ENCODE data around the gene NACAD. TPM values are rescaled to one million over a fixed set of nuclear protein-coding genes. Genes with fewer than 3 reads are reported as not detected.

The NACAD gene
- total RNA-seq, 1 experiment from 2014 or later = 5.5 TPM

DNA sequence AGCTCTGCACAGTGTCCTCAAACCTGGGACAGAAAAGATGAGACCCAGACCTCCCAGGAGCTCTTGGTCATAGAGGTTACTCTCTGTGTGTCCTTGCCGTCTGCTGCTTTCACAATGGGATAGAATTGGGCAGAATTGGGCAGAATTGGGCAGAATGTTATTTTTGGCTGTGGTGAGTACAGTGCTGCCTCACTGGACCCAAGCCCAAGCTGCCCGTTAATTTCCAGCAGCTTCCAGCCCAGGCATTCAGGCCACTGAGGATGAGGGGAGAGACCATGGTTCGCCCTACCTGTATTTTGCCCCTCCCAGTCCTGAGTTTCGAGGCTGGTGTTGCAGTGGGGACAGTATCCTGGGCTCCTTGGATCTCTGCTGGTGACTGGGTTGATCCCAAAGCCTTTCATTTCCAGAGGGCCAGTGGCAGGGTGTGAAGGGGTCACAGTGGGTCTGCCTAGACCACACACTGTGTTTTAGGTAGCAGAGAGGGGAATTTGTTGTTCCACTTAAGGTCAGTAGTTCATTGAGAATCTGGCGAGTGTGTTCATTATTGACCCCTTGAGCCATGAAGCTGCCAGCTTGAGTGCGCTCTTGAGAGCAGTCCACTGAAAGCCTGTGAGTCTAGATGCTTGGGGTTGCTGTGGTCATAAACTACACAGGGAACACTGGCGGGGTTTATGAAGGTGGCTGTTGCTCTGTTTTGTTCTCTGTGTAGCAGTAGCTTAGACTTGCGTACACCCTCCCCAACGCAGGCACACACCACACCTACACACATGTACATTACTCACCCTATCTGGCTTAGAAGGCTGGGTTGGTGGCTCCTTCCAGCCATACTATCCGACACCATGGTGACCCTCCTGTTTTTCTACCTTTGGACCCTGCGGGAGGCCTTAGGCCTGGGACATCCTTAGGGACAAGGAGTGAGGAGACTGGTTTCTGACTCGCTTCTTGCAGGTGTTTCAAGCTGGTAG lies 23.5 kb downstream of the NACAD start (continued):
- TF ChIP-seq, protein P1, sequence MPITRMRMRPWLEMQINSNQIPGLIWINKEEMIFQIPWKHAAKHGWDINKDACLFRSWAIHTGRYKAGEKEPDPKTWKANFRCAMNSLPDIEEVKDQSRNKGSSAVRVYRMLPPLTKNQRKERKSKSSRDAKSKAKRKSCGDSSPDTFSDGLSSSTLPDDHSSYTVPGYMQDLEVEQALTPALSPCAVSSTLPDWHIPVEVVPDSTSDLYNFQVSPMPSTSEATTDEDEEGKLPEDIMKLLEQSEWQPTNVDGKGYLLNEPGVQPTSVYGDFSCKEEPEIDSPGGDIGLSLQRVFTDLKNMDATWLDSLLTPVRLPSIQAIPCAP (CRISPR knock-in tag; IDR thresholded peaks at IDR 0.05) = no peak
- TF ChIP-seq ETV6 (CRISPR knock-in tag; IDR thresholded peaks at IDR 0.05) = no peak
- no peak for TF ChIP-seq RORB (CRISPR knock-in tag; IDR thresholded peaks at IDR 0.05)
- no peak for TF ChIP-seq ZNF423 (CRISPR knock-in tag; IDR thresholded peaks at IDR 0.05)
- no peak for TF ChIP-seq ATF1 (CRISPR knock-in tag; IDR thresholded peaks at IDR 0.05)
- no peak for TF ChIP-seq SP1 (CRISPR knock-in tag; conservative IDR thresholded peaks at IDR 0.05)
- TF ChIP-seq, protein P2, sequence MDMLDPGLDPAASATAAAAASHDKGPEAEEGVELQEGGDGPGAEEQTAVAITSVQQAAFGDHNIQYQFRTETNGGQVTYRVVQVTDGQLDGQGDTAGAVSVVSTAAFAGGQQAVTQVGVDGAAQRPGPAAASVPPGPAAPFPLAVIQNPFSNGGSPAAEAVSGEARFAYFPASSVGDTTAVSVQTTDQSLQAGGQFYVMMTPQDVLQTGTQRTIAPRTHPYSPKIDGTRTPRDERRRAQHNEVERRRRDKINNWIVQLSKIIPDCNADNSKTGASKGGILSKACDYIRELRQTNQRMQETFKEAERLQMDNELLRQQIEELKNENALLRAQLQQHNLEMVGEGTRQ (CRISPR knock-in tag; IDR thresholded peaks at IDR 0.05) = no peak
- TF ChIP-seq SMAD4 (CRISPR knock-in tag; IDR thresholded peaks at IDR 0.05) = no peak
- TF ChIP-seq NR1H2 (CRISPR knock-in tag; IDR thresholded peaks at IDR 0.05) = no peak
- TF ChIP-seq ATF3 (CRISPR knock-in tag; conservative IDR thresholded peaks at IDR 0.05) = no peak

DNA sequence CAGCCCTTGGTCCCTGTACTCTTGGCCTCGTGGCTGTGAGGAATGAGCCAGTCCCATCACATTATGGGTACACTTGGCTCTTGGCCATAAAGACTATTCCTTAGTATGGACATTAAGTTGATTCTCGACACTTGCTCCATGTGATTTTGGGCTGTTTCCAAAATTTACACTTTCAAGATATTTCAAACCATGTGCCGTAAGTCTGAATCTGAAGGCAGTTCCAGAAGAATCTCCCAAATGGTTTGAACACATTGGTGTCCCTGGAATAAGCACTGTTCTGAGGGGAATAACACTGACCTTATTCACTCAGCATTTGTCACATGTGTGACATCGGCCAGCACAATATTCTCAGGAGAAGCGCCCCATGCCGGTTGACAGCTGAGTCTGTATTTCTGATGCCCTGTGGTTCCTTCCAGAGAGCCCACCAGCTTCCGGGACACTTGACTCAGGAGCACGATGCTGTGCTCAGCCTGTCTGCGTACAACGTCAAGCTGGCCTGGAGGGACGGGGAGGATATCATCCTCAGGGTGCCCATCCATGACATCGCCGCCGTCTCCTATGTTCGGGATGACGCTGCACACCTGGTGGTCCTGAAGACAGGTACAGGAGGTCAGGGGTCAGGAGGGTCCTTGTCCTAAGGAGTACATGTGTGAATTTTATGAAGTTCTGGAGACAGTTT lies 24.6 kb downstream of the NACAD start:
- Mint-ChIP-seq H3K36me3 (peaks cover 3% of the 10 kb centered on the region; the same call in 1 of the 2 replicates), H3K4me3 (no peak overlapping the region), H3K27ac (no peak overlapping the region), H3K4me1 (no peaks in the 10 kb centered on the region), H3K9me3 (no peaks in the 10 kb centered on the region), H3K27me3 (ENCODE audit: low read depth) (no peaks in the 10 kb centered on the region)
- ATAC-seq = no peak
- no peak for DNase-seq (ENCODE audit: low spot score)
- ChIA-PET POLR2A (no interaction called here), CTCF (no interaction called here)
- no peak for TF ChIP-seq ZNF138 (CRISPR knock-in tag; conservative IDR thresholded peaks at IDR 0.05)
- no peak for TF ChIP-seq SOX15 (CRISPR knock-in tag; IDR thresholded peaks at IDR 0.05)
- no peak for TF ChIP-seq ZNF416 (CRISPR knock-in tag; IDR thresholded peaks at IDR 0.05)
- TF ChIP-seq, protein P3, sequence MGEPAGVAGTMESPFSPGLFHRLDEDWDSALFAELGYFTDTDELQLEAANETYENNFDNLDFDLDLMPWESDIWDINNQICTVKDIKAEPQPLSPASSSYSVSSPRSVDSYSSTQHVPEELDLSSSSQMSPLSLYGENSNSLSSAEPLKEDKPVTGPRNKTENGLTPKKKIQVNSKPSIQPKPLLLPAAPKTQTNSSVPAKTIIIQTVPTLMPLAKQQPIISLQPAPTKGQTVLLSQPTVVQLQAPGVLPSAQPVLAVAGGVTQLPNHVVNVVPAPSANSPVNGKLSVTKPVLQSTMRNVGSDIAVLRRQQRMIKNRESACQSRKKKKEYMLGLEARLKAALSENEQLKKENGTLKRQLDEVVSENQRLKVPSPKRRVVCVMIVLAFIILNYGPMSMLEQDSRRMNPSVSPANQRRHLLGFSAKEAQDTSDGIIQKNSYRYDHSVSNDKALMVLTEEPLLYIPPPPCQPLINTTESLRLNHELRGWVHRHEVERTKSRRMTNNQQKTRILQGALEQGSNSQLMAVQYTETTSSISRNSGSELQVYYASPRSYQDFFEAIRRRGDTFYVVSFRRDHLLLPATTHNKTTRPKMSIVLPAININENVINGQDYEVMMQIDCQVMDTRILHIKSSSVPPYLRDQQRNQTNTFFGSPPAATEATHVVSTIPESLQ (CRISPR knock-in tag; IDR thresholded peaks at IDR 0.05) = no peak
- no peak for TF ChIP-seq FOXP1 (CRISPR knock-in tag; IDR thresholded peaks at IDR 0.05; ENCODE audit: borderline replicate concordance)
- TF ChIP-seq, protein P4, sequence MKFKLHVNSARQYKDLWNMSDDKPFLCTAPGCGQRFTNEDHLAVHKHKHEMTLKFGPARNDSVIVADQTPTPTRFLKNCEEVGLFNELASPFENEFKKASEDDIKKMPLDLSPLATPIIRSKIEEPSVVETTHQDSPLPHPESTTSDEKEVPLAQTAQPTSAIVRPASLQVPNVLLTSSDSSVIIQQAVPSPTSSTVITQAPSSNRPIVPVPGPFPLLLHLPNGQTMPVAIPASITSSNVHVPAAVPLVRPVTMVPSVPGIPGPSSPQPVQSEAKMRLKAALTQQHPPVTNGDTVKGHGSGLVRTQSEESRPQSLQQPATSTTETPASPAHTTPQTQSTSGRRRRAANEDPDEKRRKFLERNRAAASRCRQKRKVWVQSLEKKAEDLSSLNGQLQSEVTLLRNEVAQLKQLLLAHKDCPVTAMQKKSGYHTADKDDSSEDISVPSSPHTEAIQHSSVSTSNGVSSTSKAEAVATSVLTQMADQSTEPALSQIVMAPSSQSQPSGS (CRISPR knock-in tag; IDR thresholded peaks at IDR 0.05; ENCODE audit: borderline replicate concordance, low read depth) = no peak
- TF ChIP-seq, protein P5, sequence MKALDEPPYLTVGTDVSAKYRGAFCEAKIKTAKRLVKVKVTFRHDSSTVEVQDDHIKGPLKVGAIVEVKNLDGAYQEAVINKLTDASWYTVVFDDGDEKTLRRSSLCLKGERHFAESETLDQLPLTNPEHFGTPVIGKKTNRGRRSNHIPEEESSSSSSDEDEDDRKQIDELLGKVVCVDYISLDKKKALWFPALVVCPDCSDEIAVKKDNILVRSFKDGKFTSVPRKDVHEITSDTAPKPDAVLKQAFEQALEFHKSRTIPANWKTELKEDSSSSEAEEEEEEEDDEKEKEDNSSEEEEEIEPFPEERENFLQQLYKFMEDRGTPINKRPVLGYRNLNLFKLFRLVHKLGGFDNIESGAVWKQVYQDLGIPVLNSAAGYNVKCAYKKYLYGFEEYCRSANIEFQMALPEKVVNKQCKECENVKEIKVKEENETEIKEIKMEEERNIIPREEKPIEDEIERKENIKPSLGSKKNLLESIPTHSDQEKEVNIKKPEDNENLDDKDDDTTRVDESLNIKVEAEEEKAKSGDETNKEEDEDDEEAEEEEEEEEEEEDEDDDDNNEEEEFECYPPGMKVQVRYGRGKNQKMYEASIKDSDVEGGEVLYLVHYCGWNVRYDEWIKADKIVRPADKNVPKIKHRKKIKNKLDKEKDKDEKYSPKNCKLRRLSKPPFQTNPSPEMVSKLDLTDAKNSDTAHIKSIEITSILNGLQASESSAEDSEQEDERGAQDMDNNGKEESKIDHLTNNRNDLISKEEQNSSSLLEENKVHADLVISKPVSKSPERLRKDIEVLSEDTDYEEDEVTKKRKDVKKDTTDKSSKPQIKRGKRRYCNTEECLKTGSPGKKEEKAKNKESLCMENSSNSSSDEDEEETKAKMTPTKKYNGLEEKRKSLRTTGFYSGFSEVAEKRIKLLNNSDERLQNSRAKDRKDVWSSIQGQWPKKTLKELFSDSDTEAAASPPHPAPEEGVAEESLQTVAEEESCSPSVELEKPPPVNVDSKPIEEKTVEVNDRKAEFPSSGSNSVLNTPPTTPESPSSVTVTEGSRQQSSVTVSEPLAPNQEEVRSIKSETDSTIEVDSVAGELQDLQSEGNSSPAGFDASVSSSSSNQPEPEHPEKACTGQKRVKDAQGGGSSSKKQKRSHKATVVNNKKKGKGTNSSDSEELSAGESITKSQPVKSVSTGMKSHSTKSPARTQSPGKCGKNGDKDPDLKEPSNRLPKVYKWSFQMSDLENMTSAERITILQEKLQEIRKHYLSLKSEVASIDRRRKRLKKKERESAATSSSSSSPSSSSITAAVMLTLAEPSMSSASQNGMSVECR (CRISPR knock-in tag; IDR thresholded peaks at IDR 0.05; ENCODE audit: borderline replicate concordance) = no peak
- TF ChIP-seq NR3C1 (CRISPR knock-in tag; conservative IDR thresholded peaks at IDR 0.05; ENCODE audit: low read depth) = no peak
- no peak for TF ChIP-seq PRDM15 (CRISPR knock-in tag; IDR thresholded peaks at IDR 0.05)
- no peak for TF ChIP-seq ZNF423 (CRISPR knock-in tag; IDR thresholded peaks at IDR 0.05)
- no peak for TF ChIP-seq ZNF263 (CRISPR knock-in tag; IDR thresholded peaks at IDR 0.05; ENCODE audit: low read depth)
- TF ChIP-seq RORB (CRISPR knock-in tag; IDR thresholded peaks at IDR 0.05) = no peak
- TF ChIP-seq JAZF1 (CRISPR knock-in tag; IDR thresholded peaks at IDR 0.05) = no peak
